HG03378 (cell line): ENCODE data around the gene UBB.

Source experiments
- ATAC-seq: cut with Tn5 transposase; IDR thresholded peaks from one replicate; pipeline ENCODE4 v1.9.1; 2021; ENCODE audit warnings: mild to moderate bottlenecking, moderate library complexity; ENCODE audit not compliant: unreplicated experiment

UBB gene

GRCh38 chr17:16417896-16418684 is 37.2 kb downstream of the UBB start:
- no peak for ATAC-seq

DNA sequence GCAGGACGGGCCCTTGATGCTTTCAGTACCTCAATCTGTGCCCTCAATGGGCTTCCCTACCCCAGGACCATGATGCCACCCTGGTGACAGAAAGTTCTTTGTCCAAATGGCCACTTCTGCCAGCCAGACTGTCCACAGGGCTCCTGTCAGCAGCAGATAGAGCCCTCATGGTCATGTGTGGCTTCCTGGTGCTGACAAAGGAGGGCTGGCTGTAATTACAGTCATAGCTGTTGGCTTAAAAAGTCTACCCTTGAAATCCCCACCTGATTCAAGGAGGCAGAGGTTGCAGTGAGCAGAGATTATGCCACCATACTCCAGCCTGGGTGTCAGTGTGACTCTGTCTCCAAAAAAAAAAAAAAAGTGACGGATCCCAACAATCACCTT is 37.8 kb downstream of the UBB start:
- no peak for ATAC-seq

GRCh38 chr17:16419074-16419928 is 38.4 kb downstream of the UBB start:
- peak; percentile 48 for ATAC-seq

- peak; percentile 3 for ATAC-seq
Measured at GRCh38 chr17:16419929-16420271, 39.0 kb downstream of the UBB start.

GRCh38 chr17:16422416-16422815 is 41.5 kb downstream of the UBB start:
- ATAC-seq: no peak

DNA sequence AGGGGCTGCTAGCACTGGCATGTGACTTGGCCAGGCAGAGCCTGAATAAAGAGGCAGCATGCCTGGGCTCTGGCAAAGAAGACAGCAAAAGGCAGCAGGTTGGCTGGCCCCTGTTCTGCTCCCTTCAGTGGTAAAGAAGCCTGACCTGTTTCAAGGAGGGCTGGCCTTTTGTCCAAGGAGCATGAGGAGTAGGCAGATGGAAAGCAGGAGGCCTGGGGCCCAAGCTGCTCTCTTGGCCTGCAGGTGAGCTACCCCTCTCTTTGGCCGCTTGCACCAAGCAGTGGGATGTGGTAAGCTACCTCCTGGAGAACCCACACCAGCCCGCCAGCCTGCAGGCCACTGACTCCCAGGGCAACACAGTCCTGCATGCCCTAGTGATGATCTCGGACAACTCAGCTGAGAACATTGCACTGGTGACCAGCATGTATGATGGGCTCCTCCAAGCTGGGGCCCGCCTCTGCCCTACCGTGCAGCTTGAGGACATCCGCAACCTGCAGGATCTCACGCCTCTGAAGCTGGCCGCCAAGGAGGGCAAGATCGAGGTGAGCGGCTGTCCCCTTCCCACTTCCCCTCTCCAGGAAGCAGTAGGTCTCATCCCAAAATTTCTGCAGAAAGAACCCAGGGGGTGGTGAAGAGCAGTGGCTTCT is 42.5 kb downstream of the UBB start:
- no peak for ATAC-seq

- no peak for ATAC-seq
Measured at GRCh38 chr17:16425202-16425601, 44.3 kb downstream of the UBB start.

- no peak for ATAC-seq
Measured at GRCh38 chr17:16425698-16426659, 45.1 kb downstream of the UBB start.

DNA sequence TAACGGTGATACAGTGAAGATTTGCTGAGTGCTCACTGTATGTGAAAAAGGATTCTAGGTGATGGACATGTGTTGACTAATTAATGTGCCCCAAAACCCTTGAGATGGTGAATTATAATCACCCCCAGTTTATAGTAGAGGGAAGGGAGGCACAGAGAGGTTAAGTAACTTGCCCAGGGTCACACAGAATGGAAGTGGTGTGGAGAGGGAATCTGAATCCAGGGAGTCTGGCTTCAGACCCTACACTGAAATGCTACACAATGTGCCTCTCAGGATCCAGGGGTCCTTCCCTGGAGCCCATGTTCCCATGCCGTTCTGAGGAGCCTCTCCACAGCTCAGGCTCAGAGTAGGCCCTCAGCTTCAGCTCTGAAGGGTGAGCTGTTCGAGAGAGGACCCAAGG is 46.1 kb downstream of the UBB start:
- ATAC-seq: no peak

DNA sequence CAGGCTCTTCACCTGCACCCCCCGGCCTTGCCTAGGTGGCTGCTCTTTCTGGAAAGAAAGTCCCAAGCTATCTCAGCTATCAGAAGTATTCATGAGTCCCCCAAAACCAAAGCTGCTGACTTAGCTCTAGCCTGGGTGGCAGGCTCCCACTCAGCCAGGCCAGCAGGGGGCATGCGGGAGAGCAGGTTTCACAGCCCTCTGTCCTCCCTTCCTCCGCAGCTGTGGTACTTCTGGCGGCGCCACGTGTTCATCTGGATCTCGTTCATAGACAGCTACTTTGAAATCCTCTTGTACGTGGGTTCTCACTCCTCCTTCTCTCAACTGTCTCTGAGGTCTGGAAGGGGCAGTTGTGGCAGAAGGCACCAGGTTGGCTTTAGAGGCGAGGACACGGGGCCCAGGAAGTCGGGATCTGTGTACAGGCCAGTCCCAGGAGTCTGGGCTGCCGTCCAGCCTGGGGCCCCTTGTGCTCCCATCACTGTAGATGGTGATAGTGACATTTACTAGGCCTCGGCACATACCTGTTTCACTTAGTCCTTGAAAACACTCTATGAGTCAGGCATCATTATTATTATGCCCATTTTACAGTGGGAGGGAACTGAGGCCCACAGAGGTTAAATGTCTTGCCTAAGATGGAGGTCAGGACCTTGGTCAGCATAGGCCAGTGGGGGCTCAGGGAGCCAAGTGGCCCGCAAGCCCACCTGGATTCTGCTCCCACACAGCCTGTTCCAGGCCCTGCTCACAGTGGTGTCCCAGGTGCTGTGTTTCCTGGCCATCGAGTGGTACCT is 47.4 kb downstream of the UBB start:
- no peak for ATAC-seq

GRCh38 chr17:16429083-16429482 is 48.2 kb downstream of the UBB start:
- ATAC-seq: no peak

DNA sequence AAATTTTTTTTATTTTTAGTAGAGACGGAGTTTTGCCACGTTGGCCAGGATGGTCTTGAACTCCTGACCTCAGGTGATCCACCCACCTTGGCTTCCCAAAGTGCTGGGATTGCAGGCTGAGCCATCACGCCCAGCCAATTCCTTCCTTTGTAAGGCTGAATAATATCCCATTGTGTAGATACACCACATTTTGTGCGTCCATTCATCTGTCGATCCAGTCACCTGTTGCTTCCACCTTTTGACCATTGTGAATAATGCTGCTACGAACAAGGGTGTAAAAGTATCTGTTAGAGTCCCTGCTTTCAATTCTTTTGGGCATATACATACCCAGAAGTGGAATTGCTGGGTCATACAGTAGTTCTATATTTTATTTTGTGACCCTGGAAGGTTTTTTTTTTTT is 49.8 kb downstream of the UBB start:
- no peak for ATAC-seq

DNA sequence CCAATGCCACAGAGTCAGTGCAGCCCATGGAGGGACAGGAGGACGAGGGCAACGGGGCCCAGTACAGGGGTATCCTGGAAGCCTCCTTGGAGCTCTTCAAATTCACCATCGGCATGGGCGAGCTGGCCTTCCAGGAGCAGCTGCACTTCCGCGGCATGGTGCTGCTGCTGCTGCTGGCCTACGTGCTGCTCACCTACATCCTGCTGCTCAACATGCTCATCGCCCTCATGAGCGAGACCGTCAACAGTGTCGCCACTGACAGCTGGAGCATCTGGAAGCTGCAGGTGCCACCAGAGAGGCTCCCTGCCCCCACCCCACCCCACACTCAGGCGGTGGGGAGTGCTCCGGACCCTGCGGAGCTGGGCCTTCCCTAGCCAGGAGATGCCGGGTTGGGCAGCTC is 51.1 kb downstream of the UBB start:
- ATAC-seq: no peak
